Kidney epithelial cell (primary cell): Measurements from ENCODE around the gene MEX3D. TPM values are rescaled to one million over a fixed set of nuclear protein-coding genes. Genes with fewer than 3 reads are reported as not detected.

Experiments used
- DNase-seq: peaks from one replicate; pipeline ENCODE4 v3.0.0-alpha.2; 2010; ENCODE audit warnings: low read depth
- H3K27me3 ChIP-seq: 2 replicates; pipeline ENCODE4 v1.6.0; 2011; ENCODE audit warnings: low read length; ENCODE audit not compliant: control insufficient read depth, insufficient read depth
- H3K36me3 ChIP-seq: 2 replicates; pipeline ENCODE4 v1.5.1; 2011; ENCODE audit warnings: low read length; ENCODE audit not compliant: control insufficient read depth, insufficient read depth
- H3K4me3 ChIP-seq: 2 replicates; pipeline ENCODE4 v1.5.1; 2011; ENCODE audit warnings: low read depth, mild to moderate bottlenecking, control low read depth, low read length
- total RNA-seq: library from RNA; depleted of rRNA; stranded (reverse); fragments of >200 nt; gene quantifications from 2 replicates; pipeline ENCODE4 v1.2.3, GENCODE V29; 2015
- TF ChIP-seq, protein P1 (sequence below): IDR thresholded peaks from 2 replicates; pipeline ENCODE4 v1.5.1; 2011; ENCODE audit warnings: mild to moderate bottlenecking, moderate library complexity, low read length, control low read depth, inconsistent platforms; ENCODE audit not compliant: insufficient read depth, poor library complexity, severe bottlenecking

The MEX3D gene
- total RNA-seq, 1 donor from 2014 or later: 90.9 TPM

DNA sequence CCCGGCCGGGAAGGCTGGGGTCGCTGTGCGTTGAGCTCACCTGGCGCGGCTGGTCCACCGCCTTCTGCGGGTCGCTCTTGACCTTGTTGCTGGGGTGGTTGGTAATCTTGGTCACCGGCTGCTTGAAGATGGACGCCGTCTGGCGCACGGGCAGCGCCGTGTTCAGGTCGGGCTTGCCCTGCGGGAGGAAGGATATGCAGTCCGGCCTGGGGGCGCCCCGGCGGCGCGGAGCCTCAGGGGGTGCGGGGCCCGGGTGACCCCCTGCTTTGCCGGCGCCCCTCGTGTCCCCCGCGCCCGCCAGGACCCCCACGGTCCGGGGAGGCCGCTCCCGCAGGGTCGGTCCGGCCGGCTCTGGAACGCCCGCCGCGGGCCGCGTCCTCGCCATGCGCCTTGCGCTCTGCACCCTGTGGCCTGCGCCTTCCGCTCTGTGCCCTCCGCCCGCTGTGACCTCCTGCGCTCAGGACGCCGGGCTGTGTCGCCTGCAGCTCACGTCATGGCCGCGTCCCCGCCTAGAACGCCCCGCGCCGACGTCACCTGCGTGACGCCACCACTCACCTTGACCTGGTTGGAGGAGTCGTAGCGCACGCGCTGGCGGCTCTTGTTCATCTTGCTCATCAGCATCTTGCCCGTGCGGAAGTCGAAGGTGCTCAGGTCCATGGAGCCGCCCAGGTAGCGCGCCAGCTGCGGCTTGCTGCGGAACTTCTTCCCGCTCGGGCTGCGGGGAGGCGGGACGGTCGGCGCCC, 16.5 kb upstream of the MEX3D start:
- Histone ChIP-seq H3K27me3 (no peaks in the 10 kb centered on the region), H3K36me3 (peaks cover 1% of the 10 kb centered on the region), H3K4me3 (no peak overlapping the region)
- TF ChIP-seq, protein P1, sequence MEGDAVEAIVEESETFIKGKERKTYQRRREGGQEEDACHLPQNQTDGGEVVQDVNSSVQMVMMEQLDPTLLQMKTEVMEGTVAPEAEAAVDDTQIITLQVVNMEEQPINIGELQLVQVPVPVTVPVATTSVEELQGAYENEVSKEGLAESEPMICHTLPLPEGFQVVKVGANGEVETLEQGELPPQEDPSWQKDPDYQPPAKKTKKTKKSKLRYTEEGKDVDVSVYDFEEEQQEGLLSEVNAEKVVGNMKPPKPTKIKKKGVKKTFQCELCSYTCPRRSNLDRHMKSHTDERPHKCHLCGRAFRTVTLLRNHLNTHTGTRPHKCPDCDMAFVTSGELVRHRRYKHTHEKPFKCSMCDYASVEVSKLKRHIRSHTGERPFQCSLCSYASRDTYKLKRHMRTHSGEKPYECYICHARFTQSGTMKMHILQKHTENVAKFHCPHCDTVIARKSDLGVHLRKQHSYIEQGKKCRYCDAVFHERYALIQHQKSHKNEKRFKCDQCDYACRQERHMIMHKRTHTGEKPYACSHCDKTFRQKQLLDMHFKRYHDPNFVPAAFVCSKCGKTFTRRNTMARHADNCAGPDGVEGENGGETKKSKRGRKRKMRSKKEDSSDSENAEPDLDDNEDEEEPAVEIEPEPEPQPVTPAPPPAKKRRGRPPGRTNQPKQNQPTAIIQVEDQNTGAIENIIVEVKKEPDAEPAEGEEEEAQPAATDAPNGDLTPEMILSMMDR: no peak
- no peak for DNase-seq

- TF ChIP-seq, protein P1: no peak
- peaks cover 1% of the 10 kb centered on the region for H3K36me3 ChIP-seq
- no peak overlapping the region for H3K4me3 ChIP-seq
- DNase-seq: no peak
- no peaks in the 10 kb centered on the region for H3K27me3 ChIP-seq
Measured at GRCh38 chr19:1582201-1582600, 14.1 kb upstream of the MEX3D start.

DNA sequence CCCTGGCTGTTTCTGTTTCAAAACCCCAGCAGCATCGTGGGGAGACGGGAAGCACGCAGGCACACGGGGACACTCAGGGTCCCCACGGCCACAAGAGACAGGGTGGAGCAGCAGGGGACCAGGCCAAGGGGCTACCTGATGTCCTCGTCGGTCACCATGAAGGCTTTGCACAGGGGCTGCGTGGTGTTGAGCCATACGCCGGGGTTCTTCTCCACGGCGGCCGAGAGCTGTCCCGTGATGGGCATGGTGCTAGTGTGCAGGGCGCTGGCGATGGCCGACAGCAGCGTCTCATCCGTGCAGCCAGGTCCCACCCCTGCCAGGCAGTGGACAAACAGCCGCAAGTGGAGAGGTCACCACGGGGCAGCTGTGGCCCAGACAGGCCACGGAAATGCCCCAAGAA, 12.8 kb upstream of the MEX3D start:
- TF ChIP-seq, protein P1: no peak
- no peak overlapping the region for H3K4me3 ChIP-seq
- no peaks in the 10 kb centered on the region for H3K27me3 ChIP-seq
- peaks cover 1% of the 10 kb centered on the region for H3K36me3 ChIP-seq
- no peak for DNase-seq

GRCh38 chr19:1580382-1580781, 12.3 kb upstream of the MEX3D start:
- DNase-seq: no peak
- Histone ChIP-seq H3K27me3 (no peaks in the 10 kb centered on the region), H3K4me3 (no peak overlapping the region), H3K36me3 (peaks cover 1% of the 10 kb centered on the region)
- TF ChIP-seq, protein P1: no peak

DNA sequence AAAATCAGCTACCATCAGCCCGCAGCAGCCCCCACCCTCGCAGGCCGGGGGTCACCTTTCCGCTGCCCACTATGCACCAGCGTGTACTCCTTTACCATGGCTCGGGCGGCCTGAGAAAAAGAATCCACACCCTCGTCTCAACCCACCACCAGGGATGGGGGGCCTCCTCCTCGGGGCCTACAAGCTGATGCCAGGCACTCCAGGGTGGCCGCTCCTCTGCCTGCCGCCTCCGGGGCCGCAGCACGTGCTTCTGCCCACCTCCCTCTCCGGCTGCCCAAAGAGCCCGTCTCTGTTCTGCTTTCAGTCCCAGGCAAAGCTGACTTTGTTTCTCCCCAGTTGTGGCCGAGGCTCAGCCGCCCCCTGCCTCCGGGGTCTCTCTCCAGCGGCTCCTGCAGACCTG, 11.1 kb upstream of the MEX3D start:
- DNase-seq: no peak
- Histone ChIP-seq H3K27me3 (no peaks in the 10 kb centered on the region), H3K36me3 (peaks cover 1% of the 10 kb centered on the region), H3K4me3 (no peak overlapping the region)
- TF ChIP-seq, protein P1: no peak

GRCh38 chr19:1577929-1578618, 9.9 kb upstream of the MEX3D start:
- no peak for DNase-seq
- TF ChIP-seq, protein P1: no peak
- no peak overlapping the region for H3K4me3 ChIP-seq
- no peaks in the 10 kb centered on the region for H3K27me3 ChIP-seq
- H3K36me3 ChIP-seq: peaks cover 1% of the 10 kb centered on the region
